ENCODE measurements around the gene PITPNM3.

The PITPNM3 gene

GRCh38 chr17:6501359-6501758 is 55.0 kb downstream of the PITPNM3 start:
- H3K27ac Mint-ChIP-seq: no peak overlapping the region
- no peak overlapping the region for H3K4me3 Mint-ChIP-seq

GRCh38 chr17:6498901-6499540 is 57.3 kb downstream of the PITPNM3 start:
- Mint-ChIP-seq H3K4me1 (peaks cover 22 to 28% of the 10 kb centered on the region in 2 donors), H3K27ac (no peak overlapping the region), H3K4me3 (no peak overlapping the region)

More at GRCh38 chr17:6501359-6501758, 55.0 kb downstream of the PITPNM3 start:
- peaks cover 10 to 16% of the 10 kb centered on the region in 2 donors for H3K4me1 Mint-ChIP-seq
- peaks cover 7 to 28% of the 10 kb centered on the region in 2 donors for H3K27me3 Mint-ChIP-seq
- no peaks in the 10 kb centered on the region for H3K36me3 Mint-ChIP-seq
- ATAC-seq (replicated peaks): no peak
- H3K9me3 Mint-ChIP-seq: no peaks in the 10 kb centered on the region
- no peak for DNase-seq

DNA sequence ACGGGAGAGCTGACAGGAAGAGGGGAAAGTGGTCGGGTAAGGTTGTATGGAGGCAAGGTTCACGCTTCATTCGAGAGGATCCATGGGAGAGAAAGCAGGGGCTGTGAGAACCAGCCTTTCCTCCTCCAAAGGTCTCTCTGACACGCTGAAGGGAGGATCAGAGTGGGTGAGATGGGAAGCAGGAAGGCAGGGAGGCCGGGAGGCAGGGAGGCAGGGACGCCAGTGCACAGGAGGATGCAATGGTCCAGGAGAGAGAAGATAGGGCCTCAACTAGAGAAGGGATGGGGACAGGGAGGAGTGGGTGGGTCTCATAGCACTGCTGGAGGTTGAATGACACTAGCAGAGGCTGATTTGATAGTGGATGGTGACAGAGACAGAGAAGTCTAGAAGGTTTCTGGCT is 58.0 kb downstream of the PITPNM3 start:
- H3K4me1 Mint-ChIP-seq: peaks cover 22 to 28% of the 10 kb centered on the region in 2 donors
- H3K4me3 Mint-ChIP-seq: no peak overlapping the region
- H3K27ac Mint-ChIP-seq: no peak overlapping the region
- H3K36me3 Mint-ChIP-seq: no peaks in the 10 kb centered on the region
- ATAC-seq (replicated peaks): no peak
- H3K9me3 Mint-ChIP-seq: no peaks in the 10 kb centered on the region
- peaks cover 22 to 48% of the 10 kb centered on the region in 2 donors for H3K27me3 Mint-ChIP-seq
- DNase-seq: no peak

More at GRCh38 chr17:6498901-6499540, 57.3 kb downstream of the PITPNM3 start:
- H3K9me3 Mint-ChIP-seq: no peaks in the 10 kb centered on the region
- ATAC-seq (replicated peaks) (no peak), DNase-seq (no peak)
- no peaks in the 10 kb centered on the region for H3K36me3 Mint-ChIP-seq
- H3K27me3 Mint-ChIP-seq: peaks cover 19 to 47% of the 10 kb centered on the region in 2 donors

- Mint-ChIP-seq H3K36me3 (no peaks in the 10 kb centered on the region), H3K9me3 (no peaks in the 10 kb centered on the region), H3K27me3 (peaks cover 22 to 54% of the 10 kb centered on the region in 2 donors), H3K4me3 (no peak overlapping the region), H3K4me1 (peaks cover 22 to 28% of the 10 kb centered on the region in 2 donors), H3K27ac (peak overlapping the region; percentile 37)
- no peak for DNase-seq
- no peak for ATAC-seq (replicated peaks)
Observed at GRCh38 chr17:6497496-6498221, 58.7 kb downstream of the PITPNM3 start.

DNA sequence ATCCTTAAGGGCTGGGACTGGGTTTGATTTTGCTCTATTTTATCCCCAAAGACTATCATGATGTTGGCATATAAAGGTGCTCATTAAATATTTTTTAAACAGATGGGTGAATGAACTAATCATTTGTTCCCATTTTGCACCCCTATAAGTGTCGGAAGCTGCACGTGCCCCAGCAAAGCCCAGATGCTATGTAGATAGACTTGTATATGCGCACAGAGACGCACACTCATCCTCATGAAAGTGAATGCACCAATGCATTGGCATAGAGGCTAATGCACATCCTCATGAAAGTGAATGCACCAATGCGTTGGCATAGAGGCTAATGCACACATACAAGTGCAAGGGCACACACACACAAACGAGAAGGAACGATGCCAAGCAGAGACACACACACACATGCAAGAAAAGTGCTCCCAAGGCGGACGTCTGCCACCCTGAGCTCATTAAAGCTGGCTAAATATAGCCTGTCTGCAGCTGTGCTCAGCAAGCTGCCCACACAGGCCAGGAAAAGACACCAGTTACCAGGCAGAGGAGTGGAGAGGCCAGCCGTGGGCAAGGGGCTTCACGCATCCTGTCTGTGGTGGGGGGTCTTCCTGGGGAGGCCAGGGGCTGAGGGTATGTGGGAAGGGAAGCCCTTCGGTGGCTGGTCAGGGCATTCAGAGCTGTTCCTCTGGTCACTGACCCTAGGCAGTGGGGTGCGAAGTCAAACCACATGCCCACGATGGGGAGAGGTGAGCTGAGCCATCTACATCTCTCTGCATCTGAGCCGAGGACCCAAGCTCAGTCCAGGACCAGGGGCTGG is 59.5 kb downstream of the PITPNM3 start:
- Mint-ChIP-seq H3K4me3 (peak overlapping the region; percentile 30 to 60), H3K9me3 (no peaks in the 10 kb centered on the region), H3K27me3 (peaks cover 22 to 54% of the 10 kb centered on the region in 2 donors), H3K27ac (peak overlapping the region; percentile 37), H3K4me1 (peaks cover 22 to 28% of the 10 kb centered on the region in 2 donors), H3K36me3 (no peaks in the 10 kb centered on the region)
- DNase-seq: no peak
- peak; percentile 64 to 76 for ATAC-seq (replicated peaks)

GRCh38 chr17:6496116-6496481 is 60.3 kb downstream of the PITPNM3 start:
- no peaks in the 10 kb centered on the region for H3K9me3 Mint-ChIP-seq
- no peak overlapping the region for H3K27ac Mint-ChIP-seq
- peak; percentile 60 to 64 for ATAC-seq (replicated peaks)
- H3K4me1 Mint-ChIP-seq: peaks cover 22 to 28% of the 10 kb centered on the region in 2 donors
- no peak for DNase-seq
- peak overlapping the region; percentile 30 to 60 for H3K4me3 Mint-ChIP-seq
- peaks cover 22 to 54% of the 10 kb centered on the region in 2 donors for H3K27me3 Mint-ChIP-seq
- no peaks in the 10 kb centered on the region for H3K36me3 Mint-ChIP-seq

- H3K27me3 Mint-ChIP-seq: peaks cover 22 to 55% of the 10 kb centered on the region in 2 donors
- H3K4me3 Mint-ChIP-seq: peak overlapping the region in 1 of 2 donors; percentile 60
- peaks cover 22 to 28% of the 10 kb centered on the region in 2 donors for H3K4me1 Mint-ChIP-seq
- H3K27ac Mint-ChIP-seq: no peak overlapping the region
- ATAC-seq (replicated peaks) (peak; percentile 6 to 30), DNase-seq (no peak)
- no peaks in the 10 kb centered on the region for H3K36me3 Mint-ChIP-seq
- H3K9me3 Mint-ChIP-seq: no peaks in the 10 kb centered on the region
Observed at GRCh38 chr17:6495450-6496115, 60.8 kb downstream of the PITPNM3 start.

DNA sequence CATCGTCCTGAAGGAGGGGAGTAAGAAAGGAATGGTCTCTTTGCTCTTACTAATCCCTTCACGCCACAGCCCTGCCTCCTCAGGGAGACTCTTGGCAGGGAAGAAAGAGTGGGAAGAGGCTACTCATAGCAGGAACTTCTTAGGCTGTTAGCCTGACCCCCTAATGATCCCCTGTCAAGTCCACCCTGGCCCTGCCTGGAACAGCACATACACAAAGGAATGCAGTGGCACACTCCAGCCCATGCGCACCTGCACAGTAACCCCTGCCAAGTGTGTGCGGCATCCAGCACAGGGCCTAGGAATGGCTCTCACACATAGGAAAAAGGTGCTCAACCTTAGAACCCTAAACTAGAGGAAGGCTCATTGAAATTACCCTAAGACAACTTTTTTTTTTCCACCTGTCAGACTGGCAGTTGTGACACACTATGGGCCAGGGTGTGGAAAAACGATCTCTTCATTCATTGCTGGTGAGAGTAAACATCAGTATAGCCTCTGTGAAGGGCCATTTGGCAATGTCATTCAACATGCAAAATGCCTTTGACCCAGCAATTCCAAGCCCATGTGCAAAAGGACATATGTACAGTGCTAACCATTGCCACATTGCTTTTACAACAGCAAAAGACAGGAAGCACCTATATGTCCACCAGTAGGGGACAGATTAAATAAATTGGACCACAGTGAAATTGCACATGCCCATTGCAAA is 62.0 kb downstream of the PITPNM3 start:
- ATAC-seq (replicated peaks): no peak
- H3K36me3 Mint-ChIP-seq: no peaks in the 10 kb centered on the region
- no peaks in the 10 kb centered on the region for H3K9me3 Mint-ChIP-seq
- no peak for DNase-seq
- peaks cover 22 to 28% of the 10 kb centered on the region in 2 donors for H3K4me1 Mint-ChIP-seq
- no peak overlapping the region for H3K27ac Mint-ChIP-seq
- H3K4me3 Mint-ChIP-seq: no peak overlapping the region
- peaks cover 25 to 65% of the 10 kb centered on the region in 2 donors for H3K27me3 Mint-ChIP-seq

DNA sequence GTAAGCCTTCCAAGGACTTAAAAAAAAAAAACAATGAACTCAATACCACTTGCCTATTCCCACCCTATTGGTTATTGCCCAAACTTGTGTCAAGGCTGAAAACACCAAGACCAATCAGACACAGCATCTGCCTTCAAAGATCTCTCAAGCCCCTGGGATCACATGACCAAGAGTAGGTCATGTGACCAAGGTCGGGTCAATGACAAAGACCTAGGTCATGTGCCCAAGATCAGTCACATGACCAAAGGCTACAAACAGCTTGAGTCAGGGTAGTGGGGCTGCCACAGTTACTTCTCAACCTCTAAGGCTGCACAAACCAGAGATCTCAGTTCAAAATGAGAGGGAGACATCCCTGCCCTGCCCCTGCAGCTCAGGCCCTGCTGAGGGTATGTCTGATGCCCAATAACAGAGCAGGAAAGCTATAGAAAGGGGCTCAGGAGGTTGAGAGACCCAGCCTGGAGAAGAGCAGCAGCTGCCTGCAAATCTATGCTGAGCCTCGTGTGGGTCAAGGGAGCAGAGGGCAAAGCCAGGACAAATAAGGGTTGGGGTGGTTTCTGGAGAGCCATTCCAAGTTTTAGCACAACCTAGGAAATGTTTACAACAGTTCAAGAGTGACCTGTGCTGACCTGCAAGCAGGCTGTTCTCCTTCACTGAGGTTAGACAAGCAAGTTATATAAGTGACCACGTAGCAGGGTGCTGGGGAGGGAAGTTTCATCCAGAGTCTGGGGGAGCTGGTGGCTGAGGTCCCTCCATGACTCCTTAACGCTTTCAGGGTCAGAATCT is 63.3 kb downstream of the PITPNM3 start:
- Mint-ChIP-seq H3K4me1 (peaks cover 22 to 28% of the 10 kb centered on the region in 2 donors), H3K4me3 (no peak overlapping the region), H3K27ac (no peak overlapping the region), H3K36me3 (no peaks in the 10 kb centered on the region), H3K27me3 (peaks cover 36 to 72% of the 10 kb centered on the region in 2 donors), H3K9me3 (no peaks in the 10 kb centered on the region)
- DNase-seq: no peak
- ATAC-seq (replicated peaks): no peak

- peaks cover 10% of the 10 kb centered on the region in 2 donors for H3K4me1 Mint-ChIP-seq
- H3K36me3 Mint-ChIP-seq: no peaks in the 10 kb centered on the region
- H3K27me3 Mint-ChIP-seq: peaks cover 36 to 56% of the 10 kb centered on the region in 2 donors
- ATAC-seq (replicated peaks) (no peak), DNase-seq (no peak)
- H3K27ac Mint-ChIP-seq: no peak overlapping the region
- no peaks in the 10 kb centered on the region for H3K9me3 Mint-ChIP-seq
- no peak overlapping the region for H3K4me3 Mint-ChIP-seq
Observed at GRCh38 chr17:6491071-6491700, 65.2 kb downstream of the PITPNM3 start.

DNA sequence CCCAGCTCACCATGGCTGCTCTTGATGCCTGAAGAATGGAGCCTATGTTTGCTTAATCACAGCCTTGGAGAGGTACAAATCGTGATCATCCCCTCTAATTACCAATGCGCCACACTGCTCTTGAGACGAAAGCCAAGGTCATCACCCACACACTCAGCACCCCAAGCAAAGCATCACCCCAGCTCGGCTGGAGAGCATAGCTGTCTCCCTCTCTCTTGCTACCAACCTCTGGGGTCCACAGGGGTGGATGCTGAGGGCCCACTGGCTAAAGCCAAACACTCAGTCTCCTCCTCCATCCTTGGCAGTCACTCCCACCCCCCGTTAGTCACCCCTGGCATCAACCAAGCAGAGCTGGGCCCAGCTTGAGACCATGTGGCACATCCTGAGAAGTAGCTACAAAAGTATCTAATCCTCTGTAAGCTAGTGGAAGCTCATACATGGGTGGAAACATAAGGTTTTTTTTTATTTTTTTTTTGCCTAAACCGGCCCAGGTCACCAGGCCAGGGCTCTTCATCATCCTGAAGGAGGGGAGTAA is 67.3 kb downstream of the PITPNM3 start:
- H3K4me3 Mint-ChIP-seq: no peak overlapping the region
- no peak for ATAC-seq (replicated peaks)
- H3K4me1 Mint-ChIP-seq: no peaks in the 10 kb centered on the region
- peaks cover 30 to 39% of the 10 kb centered on the region in 2 donors for H3K27me3 Mint-ChIP-seq
- no peaks in the 10 kb centered on the region for H3K36me3 Mint-ChIP-seq
- no peak for DNase-seq
- H3K9me3 Mint-ChIP-seq: no peaks in the 10 kb centered on the region
- no peak overlapping the region for H3K27ac Mint-ChIP-seq

- Mint-ChIP-seq H3K27ac (no peak overlapping the region), H3K4me1 (no peaks in the 10 kb centered on the region), H3K4me3 (no peak overlapping the region), H3K36me3 (no peaks in the 10 kb centered on the region), H3K9me3 (no peaks in the 10 kb centered on the region), H3K27me3 (peaks cover 27 to 35% of the 10 kb centered on the region in 2 donors)
- ATAC-seq (replicated peaks) (no peak), DNase-seq (no peak)
Observed at GRCh38 chr17:6488008-6488539, 68.3 kb downstream of the PITPNM3 start.
